Upper lobe of right lung (tissue), 1 donor: Measurements from ENCODE around the gene ASB2. TPM values are rescaled to one million over a fixed set of nuclear protein-coding genes. Genes with fewer than 3 reads are reported as not detected.
A peak's percentile ranks its signal among the peaks of the same experiment; 100 is the strongest.

Experiments
- ATAC-seq: fragments of 200-7000 bp; cut with Tn5 transposase; one replicate; pipeline ENCODE4 v1.9.1; 2020; ENCODE audit warnings: mild to moderate bottlenecking, moderate library complexity
- DNase-seq: peaks from one replicate; pipeline ENCODE4 v3.0.0-alpha.2; 2020
- H3K27ac ChIP-seq: fragments of 200-600 bp; one replicate; pipeline ENCODE4 v1.8.0; 2022
- H3K27me3 ChIP-seq: fragments of 200-600 bp; one replicate; pipeline ENCODE4 v1.8.0; 2022; ENCODE audit warnings: mild to moderate bottlenecking
- H3K36me3 ChIP-seq: fragments of 200-600 bp; one replicate; pipeline ENCODE4 v1.8.0; 2022
- H3K4me1 ChIP-seq: fragments of 200-600 bp; one replicate; pipeline ENCODE4 v1.8.0; 2022
- H3K4me3 ChIP-seq: fragments of 200-600 bp; one replicate; pipeline ENCODE4 v1.8.0; 2022; ENCODE audit warnings: mild to moderate bottlenecking
- H3K9me3 ChIP-seq: fragments of 200-600 bp; one replicate; pipeline ENCODE4 v1.8.0; 2022
- CTCF ChIP-seq: fragments of 200-600 bp; IDR thresholded peaks from one replicate; pipeline ENCODE4 v1.8.0; 2022; ENCODE audit warnings: antibody characterized with exemption
- intact Hi-C: fragments of 100-400 bp; cut with DNase I; formaldehyde crosslinking; loops from one replicate; pipeline ENCODE4 v1.11.0; 2022
- long read RNA-seq: library from polyadenylated mRNA; unstranded; transcript quantifications from one replicate; pipeline ENCODE4 v2.0.0, GENCODE V29; 2021
- total RNA-seq: library from RNA; stranded (reverse); fragmentation: NEBNext Ultra II Directional; extraction: Animal tissue kit (Norgen Biotek cat#: 25700); gene quantifications from one replicate; pipeline ENCODE4 v1.2.1, GENCODE V29; 2021
- donor health status: DM: no; HTN: yes; CAD: no; lungs with severe emphysema.

Gene ASB2
- total RNA-seq, result 3.2 TPM
- long read RNA-seq, transcript ASB2-203 (10 exons, 2,842 nt), result major isoform, 6 of 7 reads
- long read RNA-seq, partial matches to known transcripts, result 0 of 7 reads
- long read RNA-seq, other reads (novel, unspliced or antisense), result 1 of 7 reads

- Histone ChIP-seq H3K4me3 (peak within 1 kb of the TSS; percentile 11), H3K4me1 (peaks cover 8% of the 10 kb centered on the region), H3K27me3 (no peaks in the 10 kb centered on the region), H3K36me3 (no peaks in the 10 kb centered on the region), H3K9me3 (no peaks in the 10 kb centered on the region), H3K27ac (peak within 1 kb of the TSS; percentile 51)
- DNase-seq, result no peak
- TF ChIP-seq CTCF, result no peak
- no peak for ATAC-seq
- intact Hi-C loops, result no loop called here
Measured at GRCh38 chr14:93976477-93977057, at the start of gene ASB2. TSS of gene ASB2 (minus strand) at chr14:93976570. CDS start at chr14:93964539, 12,031 bp downstream.

- no peak overlapping the region for H3K27ac ChIP-seq
- peak overlapping the region; percentile 68 for H3K4me3 ChIP-seq
- H3K36me3 ChIP-seq, result no peaks in the 10 kb centered on the region
- H3K9me3 ChIP-seq, result no peaks in the 10 kb centered on the region
- intact Hi-C loops, result no loop called here
- ATAC-seq, result no peak
- DNase-seq, result no peak
- peaks cover 10% of the 10 kb centered on the region for H3K4me1 ChIP-seq
- no peak for TF ChIP-seq CTCF
- no peaks in the 10 kb centered on the region for H3K27me3 ChIP-seq
Measured at GRCh38 chr14:94025720-94026119, 49.4 kb upstream of the ASB2 start.

GRCh38 chr14:94024549-94024948 is 48.2 kb upstream of the ASB2 start:
- Histone ChIP-seq H3K36me3 (no peaks in the 10 kb centered on the region), H3K4me3 (no peak overlapping the region), H3K27me3 (no peaks in the 10 kb centered on the region), H3K4me1 (peaks cover 10% of the 10 kb centered on the region), H3K27ac (no peak overlapping the region), H3K9me3 (no peaks in the 10 kb centered on the region)
- DNase-seq (no peak), ATAC-seq (no peak)
- intact Hi-C loops, result no loop called here
- no peak for TF ChIP-seq CTCF

GRCh38 chr14:94022532-94023411 is 46.4 kb upstream of the ASB2 start:
- TF ChIP-seq CTCF, result no peak
- intact Hi-C loops, result no loop called here

GRCh38 chr14:94021416-94022157 is 45.2 kb upstream of the ASB2 start:
- TF ChIP-seq CTCF, result no peak
- intact Hi-C loops, result no loop called here
- no peak for ATAC-seq

More at GRCh38 chr14:94022532-94023411, 46.4 kb upstream of the ASB2 start:
- no peak overlapping the region for H3K27ac ChIP-seq
- no peaks in the 10 kb centered on the region for H3K36me3 ChIP-seq
- H3K4me3 ChIP-seq, result no peak overlapping the region
- no peaks in the 10 kb centered on the region for H3K27me3 ChIP-seq
- H3K4me1 ChIP-seq, result peaks cover 10% of the 10 kb centered on the region
- no peaks in the 10 kb centered on the region for H3K9me3 ChIP-seq
- DNase-seq (no peak), ATAC-seq (no peak)

More at GRCh38 chr14:94021416-94022157, 45.2 kb upstream of the ASB2 start:
- Histone ChIP-seq H3K27ac (no peak overlapping the region), H3K4me3 (no peak overlapping the region), H3K27me3 (no peaks in the 10 kb centered on the region), H3K4me1 (peaks cover 4% of the 10 kb centered on the region), H3K36me3 (no peaks in the 10 kb centered on the region), H3K9me3 (no peaks in the 10 kb centered on the region)
- no peak for DNase-seq
